MG63 (cell line): Measurements from ENCODE around the gene SGCA. TPM values are rescaled to one million over a fixed set of nuclear protein-coding genes. Genes with fewer than 3 reads are reported as not detected.
A peak's percentile ranks its signal among the peaks of the same experiment; 100 is the strongest.

Experiments
- DNase-seq: peaks from one replicate; pipeline ENCODE4 v3.0.0-alpha.2; 2020
- H3K27me3 ChIP-seq: fragments of 250-450 bp; sonication (Bioruptor Pico); 2 replicates; pipeline ENCODE4 v1.5.1; 2020; ENCODE audit warnings: mild to moderate bottlenecking, moderate library complexity
- H3K36me3 ChIP-seq: fragments of 250-450 bp; sonication (Bioruptor Pico); 2 replicates; pipeline ENCODE4 v1.5.1; 2020; ENCODE audit warnings: mild to moderate bottlenecking, moderate library complexity
- H3K4me3 ChIP-seq: fragments of 250-450 bp; sonication (Bioruptor Pico); 2 replicates; pipeline ENCODE4 v1.5.1; 2020; ENCODE audit warnings: mild to moderate bottlenecking, moderate library complexity
- H3K9me3 ChIP-seq: fragments of 250-450 bp; sonication (Bioruptor Pico); 2 replicates; pipeline ENCODE4 v1.5.1; 2020; ENCODE audit warnings: mild to moderate bottlenecking, moderate library complexity
- total RNA-seq: library from RNA; depleted of rRNA; stranded (reverse); fragments of >200 nt; shearing (Covaris generic); gene quantifications from 2 replicates; pipeline ENCODE4 v1.2.3, GENCODE V29; 2014; ENCODE audit warnings: low replicate concordance

The SGCA gene
- total RNA-seq, 1 experiment from 2014 or later, result 1.1 TPM

GRCh38 chr17:50171371-50172071, 5.7 kb downstream of the SGCA start:
- Histone ChIP-seq H3K4me3 (no peak overlapping the region), H3K27me3 (no peaks in the 10 kb centered on the region), H3K9me3 (no peaks in the 10 kb centered on the region), H3K36me3 (no peaks in the 10 kb centered on the region)
- no peak for DNase-seq

DNA sequence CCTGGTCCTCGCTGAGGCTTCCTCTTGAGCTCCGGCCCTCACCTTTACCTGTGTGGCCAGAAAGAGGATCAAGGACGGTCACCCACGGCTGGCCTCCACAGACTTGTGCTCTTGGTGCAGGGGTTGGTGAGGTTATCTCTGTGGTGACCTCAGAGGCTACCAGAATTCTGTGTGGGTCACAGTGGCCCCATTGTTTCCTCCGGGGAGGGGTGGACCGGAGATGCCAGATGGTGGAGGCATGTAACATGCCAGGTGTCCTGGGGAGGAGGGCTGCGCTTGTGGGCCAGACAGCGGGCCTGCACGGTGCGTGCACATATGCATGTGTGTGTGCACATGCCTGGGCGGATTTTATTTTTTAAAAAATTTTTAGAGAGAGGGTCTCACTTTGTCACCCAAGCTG, 6.3 kb downstream of the SGCA start:
- H3K27me3 ChIP-seq, result no peaks in the 10 kb centered on the region
- DNase-seq, result no peak
- no peak overlapping the region for H3K4me3 ChIP-seq
- H3K9me3 ChIP-seq, result no peaks in the 10 kb centered on the region
- no peaks in the 10 kb centered on the region for H3K36me3 ChIP-seq

GRCh38 chr17:50172936-50173334, 7.1 kb downstream of the SGCA start:
- Histone ChIP-seq H3K27me3 (no peaks in the 10 kb centered on the region), H3K9me3 (no peaks in the 10 kb centered on the region), H3K4me3 (no peak overlapping the region), H3K36me3 (no peaks in the 10 kb centered on the region)
- DNase-seq, result no peak

DNA sequence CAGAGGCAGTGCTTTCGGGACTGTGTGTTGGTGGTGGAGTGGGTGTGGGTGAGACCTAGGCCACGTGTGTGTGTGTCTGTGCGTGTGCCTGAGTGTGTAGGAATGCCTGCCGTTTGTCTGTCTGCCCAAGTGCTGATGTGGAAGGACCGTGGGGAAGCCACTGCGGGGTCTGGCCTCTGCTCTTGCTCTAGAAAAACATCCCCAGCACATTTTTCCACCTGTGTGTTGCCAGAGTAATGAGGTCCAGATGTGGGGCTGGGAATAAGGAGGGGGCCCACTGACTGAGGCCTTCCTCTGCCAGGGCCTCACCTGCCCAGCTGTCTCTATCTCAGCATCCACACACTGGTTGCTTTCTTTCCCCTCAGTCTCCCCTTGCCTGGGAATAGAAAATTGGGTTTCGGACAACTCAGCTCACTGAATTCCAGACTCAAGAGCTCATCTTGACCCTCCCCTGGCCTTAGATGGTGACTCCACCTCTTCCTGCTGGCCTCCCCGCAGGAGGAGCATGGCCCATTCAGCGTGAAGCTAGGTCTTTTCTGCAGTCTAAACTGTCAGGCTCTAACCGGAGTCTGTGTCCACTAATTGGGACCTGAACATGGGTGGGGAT, 7.6 kb downstream of the SGCA start:
- Histone ChIP-seq H3K36me3 (no peaks in the 10 kb centered on the region), H3K4me3 (no peak overlapping the region)

DNA sequence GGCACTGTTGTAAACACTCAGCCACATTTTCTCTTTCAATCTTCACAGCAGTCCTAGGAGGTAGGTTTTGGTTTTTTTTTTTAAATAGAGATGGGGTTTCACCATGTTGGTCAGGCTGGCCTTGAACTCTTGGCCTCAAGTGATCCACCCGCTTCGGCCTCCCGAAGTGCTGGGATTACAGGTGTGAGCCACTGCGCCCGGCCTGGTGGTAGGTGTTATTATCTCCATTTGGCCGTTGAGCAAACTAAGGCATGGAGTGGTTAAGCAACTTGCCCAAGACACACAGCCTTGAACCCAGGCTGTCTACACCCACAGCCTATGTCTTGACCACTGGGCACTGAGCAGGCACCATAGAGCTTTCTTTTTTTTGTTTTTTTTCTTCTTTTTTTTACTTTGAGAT, 8.6 kb downstream of the SGCA start:
- no peaks in the 10 kb centered on the region for H3K9me3 ChIP-seq
- H3K4me3 ChIP-seq, result no peak overlapping the region
- no peaks in the 10 kb centered on the region for H3K36me3 ChIP-seq
- DNase-seq, result no peak
- H3K27me3 ChIP-seq, result no peaks in the 10 kb centered on the region

More for the DNA sequence above, 7.6 kb downstream of the SGCA start:
- peak; percentile 85 for DNase-seq
- Histone ChIP-seq H3K9me3 (no peaks in the 10 kb centered on the region), H3K27me3 (no peaks in the 10 kb centered on the region)

DNA sequence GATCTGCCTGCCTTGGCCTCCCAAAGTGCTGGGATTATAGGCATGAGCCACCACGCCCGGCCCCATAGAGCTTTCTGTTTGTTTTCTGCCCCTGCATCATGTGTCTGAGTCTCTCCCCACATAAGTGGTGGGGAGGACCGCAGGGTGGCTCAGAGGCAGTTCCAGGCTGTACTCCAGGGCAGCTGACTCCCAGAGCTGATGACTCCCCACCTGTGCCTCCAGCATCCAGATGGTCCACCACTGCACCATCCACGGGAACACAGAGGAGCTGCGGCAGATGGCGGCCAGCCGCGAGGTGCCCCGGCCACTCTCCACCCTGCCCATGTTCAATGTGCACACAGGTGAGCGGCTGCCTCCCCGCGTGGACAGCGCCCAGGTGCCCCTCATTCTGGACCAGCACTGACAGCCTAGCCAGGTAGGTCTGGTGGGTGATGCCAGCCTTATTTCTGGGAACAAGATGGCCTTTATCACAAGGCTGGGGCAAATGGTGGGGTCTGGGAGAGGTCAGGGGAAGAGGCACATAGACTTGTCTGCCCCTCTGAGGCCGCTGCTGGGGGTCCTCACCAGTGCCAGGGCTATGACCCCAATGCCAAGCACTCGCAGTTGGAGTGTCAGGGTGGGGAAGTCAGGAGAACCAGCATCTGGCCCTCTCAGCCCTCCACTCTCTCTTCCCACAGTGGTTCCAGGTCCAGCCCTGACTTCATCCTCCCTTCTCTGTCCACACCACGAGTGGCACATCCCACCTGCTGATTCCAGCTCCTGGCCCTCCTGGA, 9.4 kb downstream of the SGCA start:
- peak; percentile 54 for DNase-seq
- Histone ChIP-seq H3K27me3 (no peaks in the 10 kb centered on the region), H3K4me3 (no peak overlapping the region), H3K9me3 (no peaks in the 10 kb centered on the region), H3K36me3 (no peaks in the 10 kb centered on the region)

- Histone ChIP-seq H3K9me3 (no peaks in the 10 kb centered on the region), H3K27me3 (no peaks in the 10 kb centered on the region), H3K36me3 (peaks cover 4% of the 10 kb centered on the region; the same call in 1 of the 2 replicates), H3K4me3 (no peak overlapping the region)
- no peak for DNase-seq
Observed at GRCh38 chr17:50176559-50177357, 11.0 kb downstream of the SGCA start.

DNA sequence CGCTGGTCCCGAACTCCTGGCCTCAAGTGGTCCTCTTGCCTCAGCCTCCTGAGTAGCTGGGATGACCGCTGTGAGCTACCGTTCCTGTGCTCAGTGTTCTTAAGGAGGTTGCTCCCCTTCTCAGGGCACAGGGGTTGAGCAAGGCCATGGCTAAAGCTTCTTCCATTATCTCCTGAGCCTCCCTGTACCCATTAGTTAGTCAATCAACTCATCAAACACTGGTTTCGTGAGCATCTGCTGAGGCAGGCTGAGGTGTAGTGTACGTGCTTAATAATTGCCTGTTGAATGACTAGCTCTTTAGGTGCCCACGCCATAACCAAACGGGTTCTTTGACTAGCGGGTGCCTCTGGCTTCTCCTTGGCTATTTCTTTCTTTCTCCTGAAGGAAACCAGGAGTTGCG, 11.7 kb downstream of the SGCA start:
- Histone ChIP-seq H3K36me3 (peaks cover 4% of the 10 kb centered on the region), H3K9me3 (no peaks in the 10 kb centered on the region), H3K4me3 (no peak overlapping the region), H3K27me3 (no peaks in the 10 kb centered on the region)
- DNase-seq, result no peak

DNA sequence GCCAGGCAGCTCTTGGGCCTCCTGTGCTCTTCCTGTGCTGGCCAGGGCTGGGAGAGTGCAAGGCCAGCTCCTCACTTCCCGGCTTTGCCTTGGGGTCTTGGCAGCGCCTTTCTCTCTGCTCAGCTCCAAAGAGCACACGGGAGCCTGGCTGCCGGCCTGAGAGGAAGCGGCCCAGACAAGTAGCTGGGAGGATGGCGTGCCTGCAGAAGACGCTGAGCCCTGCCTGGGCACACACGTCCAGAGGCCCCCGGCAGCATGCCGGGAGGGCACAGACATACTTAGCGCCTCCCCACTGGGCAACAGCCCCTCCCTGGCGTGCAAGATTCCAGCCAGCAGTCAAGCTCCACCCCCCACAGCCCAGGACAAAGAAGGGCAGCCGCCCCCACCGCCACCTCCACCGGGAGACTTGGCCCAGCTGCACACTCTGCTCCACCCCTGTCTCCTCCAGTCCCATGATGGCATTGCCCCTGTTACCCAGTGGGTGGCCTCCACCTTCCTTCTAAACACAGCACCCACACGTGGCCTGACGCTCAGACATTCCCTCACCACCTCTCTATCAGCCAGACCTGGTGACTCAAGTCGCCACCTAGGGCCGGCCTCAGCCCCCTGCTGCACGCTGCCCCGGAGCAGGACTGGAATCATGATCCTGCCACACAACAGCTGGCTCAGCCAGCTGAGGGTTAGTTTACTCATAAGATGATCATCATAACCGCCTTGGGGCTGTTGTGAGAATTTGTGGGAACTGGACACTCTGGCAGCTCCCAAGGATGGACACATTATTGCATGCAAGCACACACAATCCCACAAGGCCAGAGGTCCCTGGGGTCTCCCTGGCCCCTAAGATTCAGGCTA, 12.4 kb downstream of the SGCA start:
- no peaks in the 10 kb centered on the region for H3K27me3 ChIP-seq
- H3K4me3 ChIP-seq, result no peak overlapping the region
- H3K9me3 ChIP-seq, result no peaks in the 10 kb centered on the region
- H3K36me3 ChIP-seq, result peaks cover 8% of the 10 kb centered on the region
- DNase-seq, result peak; percentile 100

DNA sequence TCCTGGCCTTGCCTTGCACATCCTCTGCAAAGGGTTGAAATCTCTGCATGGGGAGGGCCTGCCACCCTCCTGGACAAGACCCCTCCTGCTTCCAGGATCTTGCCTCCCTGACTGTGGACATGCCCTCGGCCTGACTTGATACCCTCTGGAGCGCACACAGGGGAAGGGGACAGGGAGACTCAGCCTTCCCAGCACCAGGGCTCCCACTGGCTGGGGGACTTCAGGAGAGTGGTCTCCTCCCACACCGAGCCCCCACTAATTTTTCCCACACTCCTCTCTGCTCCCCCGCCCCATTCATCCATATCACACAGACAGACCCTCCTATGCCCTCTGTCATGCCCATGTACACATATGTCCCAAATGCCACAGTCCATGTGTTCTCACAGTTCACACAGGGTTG, 14.3 kb downstream of the SGCA start:
- Histone ChIP-seq H3K27me3 (no peaks in the 10 kb centered on the region), H3K4me3 (no peak overlapping the region), H3K9me3 (no peaks in the 10 kb centered on the region), H3K36me3 (peaks cover 25% of the 10 kb centered on the region)
- no peak for DNase-seq

GRCh38 chr17:50180620-50181019, 14.8 kb downstream of the SGCA start:
- DNase-seq, result no peak

DNA sequence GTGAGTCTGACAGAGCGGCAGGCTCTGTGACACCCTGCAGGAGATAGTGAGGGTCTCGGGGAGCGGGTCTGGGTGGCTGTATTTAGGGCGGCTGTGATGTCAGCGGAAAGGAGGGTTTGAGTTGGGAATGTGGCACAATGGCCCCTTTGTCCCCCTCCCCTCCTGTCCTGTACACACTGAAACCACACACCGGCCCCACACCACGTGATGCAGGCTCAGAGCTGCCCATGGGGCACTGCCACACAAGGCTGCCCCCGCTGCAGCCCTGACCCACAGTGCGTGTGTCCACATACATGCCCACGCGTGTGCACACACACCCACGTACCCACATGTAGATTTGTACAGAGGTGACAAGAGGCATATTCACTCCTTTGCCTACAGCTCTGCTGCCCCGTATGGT, 15.3 kb downstream of the SGCA start:
- DNase-seq, result no peak
- Histone ChIP-seq H3K36me3 (peaks cover 35% of the 10 kb centered on the region), H3K27me3 (no peaks in the 10 kb centered on the region), H3K4me3 (no peak overlapping the region), H3K9me3 (no peaks in the 10 kb centered on the region)

More at GRCh38 chr17:50180620-50181019, 14.8 kb downstream of the SGCA start:
- Histone ChIP-seq H3K27me3 (no peaks in the 10 kb centered on the region), H3K4me3 (no peak overlapping the region), H3K9me3 (no peaks in the 10 kb centered on the region), H3K36me3 (peaks cover 30% of the 10 kb centered on the region)

GRCh38 chr17:50181591-50182560, 16.1 kb downstream of the SGCA start:
- DNase-seq, result no peak

GRCh38 chr17:50182783-50183420, 17.1 kb downstream of the SGCA start:
- H3K4me3 ChIP-seq, result no peak overlapping the region
- no peak for DNase-seq
- no peaks in the 10 kb centered on the region for H3K27me3 ChIP-seq
- peaks cover 53% of the 10 kb centered on the region for H3K36me3 ChIP-seq
- H3K9me3 ChIP-seq, result no peaks in the 10 kb centered on the region

More at GRCh38 chr17:50181591-50182560, 16.1 kb downstream of the SGCA start:
- H3K36me3 ChIP-seq, result peaks cover 42% of the 10 kb centered on the region
- no peaks in the 10 kb centered on the region for H3K9me3 ChIP-seq
- no peaks in the 10 kb centered on the region for H3K27me3 ChIP-seq
- no peak overlapping the region for H3K4me3 ChIP-seq
